Right cardiac atrium (tissue), 5 donors: ENCODE measurements around the gene LTBP4. TPM values are rescaled to one million over a fixed set of nuclear protein-coding genes. Genes with fewer than 3 reads are reported as not detected.

ENCODE experiments used
- ATAC-seq, 2 donors: fragments of 200-7000 bp; cut with Tn5 transposase; one replicate each; pipeline versions ENCODE4 v1.8.0 to v1.9.1; 2020; ENCODE audit warnings: moderate library complexity in 2 of 2, mild to moderate bottlenecking in 1 of 2
- DNase-seq, 3 donors: peaks; one replicate each; pipeline ENCODE4 v3.0.0-alpha.2; 2020
- H3K27ac ChIP-seq: one replicate; pipeline ENCODE4 v1.5.1; 2013; ENCODE audit warnings: mild to moderate bottlenecking, low read length, control low read depth, moderate library complexity
- H3K27me3 ChIP-seq: one replicate; pipeline ENCODE4 v1.6.1; 2013; ENCODE audit not compliant: control insufficient read depth, insufficient read depth
- H3K4me1 ChIP-seq: one replicate; pipeline ENCODE4 v1.6.1; 2013; ENCODE audit warnings: low read length; ENCODE audit not compliant: control insufficient read depth, insufficient read depth
- H3K4me3 ChIP-seq: one replicate; pipeline ENCODE4 v1.5.1; 2013; ENCODE audit warnings: low read length, control low read depth
- H3K9me3 ChIP-seq: one replicate; pipeline ENCODE4 v1.6.1; 2013; ENCODE audit warnings: low read length; ENCODE audit not compliant: control insufficient read depth
- WGBS: extraction: QIAGEN DNeasy Blood & Tissue Kit; methylation state at CpG from one replicate; pipeline ENCODE4 v1.1.7; 2013; 5-methylcytosine and 5-hydroxymethylcytosine counted together
- intact Hi-C, 4 donors: fragments of 100-400 bp; cut with DNase I; formaldehyde crosslinking; loops; one replicate each; pipeline versions ENCODE4 v1.11.0 to v1.14.0; 2022 to 2023
- polyA plus RNA-seq: library from polyadenylated mRNA; stranded (reverse); fragments of 200-250 nt; gene quantifications from one replicate; pipeline ENCODE4 v1.2.3, GENCODE V29; 2013
- total RNA-seq, 4 donors: library from RNA; stranded (reverse); fragmentation: NEBNext Ultra II Directional; extraction: Animal tissue kit (Norgen Biotek cat#: 25700); gene quantifications; one replicate each; pipeline ENCODE4 v1.2.1, GENCODE V29; 2021
- donor health status: healthy with polysubstance abuse.
- donor health status: DM: no; HTN: yes; CAD: no.
- donor health status: DM: no; HTN: no; CAD: no.
- donor health status: DM: no; HTN: yes; CAD: no; lungs with severe emphysema.
- donor health status: DM: yes; HTN: yes; CAD: no.

LTBP4 gene
- total and polyA plus RNA-seq, 5 donors: 216 to 473 (median 315) TPM

DNA sequence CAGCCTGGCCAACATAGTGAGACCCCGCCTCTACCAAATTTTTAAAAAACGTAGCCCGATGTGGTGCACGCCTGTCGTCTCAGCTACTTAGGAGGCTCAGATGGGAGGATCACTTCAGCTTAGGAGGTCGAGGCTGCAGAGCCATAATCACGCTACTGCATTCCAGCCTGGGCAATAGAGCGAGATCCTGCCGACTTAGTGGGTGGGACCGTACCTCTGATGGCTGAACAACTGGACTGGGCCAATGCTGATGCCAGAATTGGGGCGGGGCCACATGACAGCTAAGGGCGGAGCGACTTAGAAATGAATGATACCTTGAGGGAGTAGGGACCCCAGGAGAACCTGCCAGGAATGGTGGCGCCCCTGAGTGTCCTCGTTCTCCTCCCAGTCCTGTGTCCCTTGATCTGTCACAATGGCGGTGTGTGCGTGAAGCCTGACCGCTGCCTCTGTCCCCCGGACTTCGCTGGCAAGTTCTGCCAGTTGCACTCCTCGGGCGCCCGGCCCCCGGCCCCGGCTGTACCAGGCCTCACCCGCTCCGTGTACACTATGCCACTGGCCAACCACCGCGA lies 3.6 kb downstream of the LTBP4 start:
- intact Hi-C loops: loop anchor here in 1 of 4 donors (10.0 kb wide), 1 partner anchor 140 kb away; the partner anchor contains the start of genes BLVRB and SPTBN4
- Histone ChIP-seq H3K4me3 (no peak overlapping the region), H3K9me3 (no peaks in the 10 kb centered on the region), H3K27me3 (no peaks in the 10 kb centered on the region), H3K4me1 (peaks cover 6% of the 10 kb centered on the region), H3K27ac (no peak overlapping the region)
- DNase-seq (peak in 2 of 3 donors; percentile 78), ATAC-seq (no peak)
- 38% methylated on average over 29 of the region's 29 CpGs for WGBS

- 9% methylated on average over 71 of the region's 71 CpGs for WGBS
- Histone ChIP-seq H3K4me1 (peaks cover 6% of the 10 kb centered on the region), H3K27me3 (no peaks in the 10 kb centered on the region), H3K27ac (peak overlapping the region; percentile 19), H3K9me3 (no peaks in the 10 kb centered on the region), H3K4me3 (peak overlapping the region; percentile 21)
- intact Hi-C loops: loop anchor here in 1 of 4 donors (10.0 kb wide), 1 partner anchor 141 kb away; the partner anchor contains the start of genes BLVRB and SPTBN4
- peak; percentile 76 to 90 (median 89) for DNase-seq
- ATAC-seq: peak; percentile 3 to 8
Measured at GRCh38 chr19:40605216-40605971, 4.2 kb downstream of the LTBP4 start.

DNA sequence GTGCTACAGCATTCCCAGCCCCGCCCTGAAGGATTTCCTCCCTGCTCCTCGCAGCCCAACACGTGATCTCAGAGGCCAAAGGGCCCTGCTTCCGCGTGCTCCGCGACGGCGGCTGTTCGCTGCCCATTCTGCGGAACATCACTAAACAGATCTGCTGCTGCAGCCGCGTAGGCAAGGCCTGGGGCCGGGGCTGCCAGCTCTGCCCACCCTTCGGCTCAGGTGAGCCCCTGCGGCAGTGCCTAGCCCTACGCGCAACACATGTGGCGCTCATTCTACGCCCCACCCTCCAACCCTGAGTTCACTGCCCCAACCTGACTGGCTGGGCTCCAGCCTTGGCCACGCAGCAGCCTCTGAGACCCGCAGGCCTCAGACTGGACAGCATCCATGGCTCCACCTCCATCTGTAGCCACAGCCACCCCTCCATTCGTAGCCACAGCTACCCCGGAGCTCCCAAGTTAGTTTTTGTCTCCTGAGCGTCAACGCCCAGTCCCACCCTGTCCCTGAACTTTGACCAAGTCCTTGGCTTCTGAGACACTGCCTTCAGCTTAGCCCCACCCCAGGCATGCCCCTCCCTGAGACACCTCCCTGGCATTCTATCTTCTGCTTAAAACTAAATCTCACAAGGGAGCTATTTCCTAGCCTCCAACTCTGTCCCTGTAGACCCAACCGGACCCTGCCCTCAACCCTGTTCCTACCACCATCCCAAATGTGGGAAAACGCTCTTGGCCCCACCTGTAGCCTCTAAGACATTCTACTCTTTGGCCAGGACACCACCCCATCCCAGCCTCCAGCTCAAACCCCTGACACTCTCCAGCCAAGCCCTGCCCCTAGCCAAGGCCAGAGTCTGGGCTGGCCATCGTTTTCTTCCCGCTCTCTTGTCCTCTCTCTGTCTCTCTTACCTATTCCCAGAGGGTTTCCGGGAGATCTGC lies 6.4 kb downstream of the LTBP4 start:
- 55% methylated on average over 31 of the region's 31 CpGs for WGBS
- H3K4me1 ChIP-seq: peaks cover 2% of the 10 kb centered on the region
- intact Hi-C loops: loop anchor here in 1 of 4 donors (10.0 kb wide), 1 partner anchor 143 kb away; the partner anchor contains the start of genes BLVRB and SPTBN4
- H3K27me3 ChIP-seq: no peaks in the 10 kb centered on the region
- H3K27ac ChIP-seq: no peak overlapping the region
- DNase-seq: peak in 2 of 3 donors; percentile 77 to 81
- H3K9me3 ChIP-seq: no peaks in the 10 kb centered on the region
- H3K4me3 ChIP-seq: no peak overlapping the region
- no peak for ATAC-seq

DNA sequence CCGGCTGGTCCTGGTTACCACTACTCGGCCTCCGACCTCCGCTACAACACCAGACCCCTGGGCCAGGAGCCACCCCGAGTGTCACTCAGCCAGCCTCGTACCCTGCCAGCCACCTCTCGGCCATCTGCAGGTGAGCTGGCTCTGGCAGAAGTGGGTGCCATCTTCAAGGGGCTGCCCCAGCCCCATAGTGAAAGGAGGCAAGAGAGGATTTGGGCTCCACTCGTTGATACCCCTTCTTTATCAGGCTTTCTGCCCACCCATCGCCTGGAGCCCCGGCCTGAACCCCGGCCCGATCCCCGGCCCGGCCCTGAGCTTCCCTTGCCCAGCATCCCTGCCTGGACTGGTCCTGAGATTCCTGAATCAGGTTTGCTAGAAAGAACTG lies 7.1 kb downstream of the LTBP4 start:
- WGBS: 84% methylated on average over 14 of the region's 14 CpGs
- Histone ChIP-seq H3K4me1 (peaks cover 2% of the 10 kb centered on the region), H3K27ac (no peak overlapping the region), H3K4me3 (no peak overlapping the region), H3K9me3 (no peaks in the 10 kb centered on the region), H3K27me3 (no peaks in the 10 kb centered on the region)
- intact Hi-C loops: loop anchor here in 1 of 4 donors (10.0 kb wide), 1 partner anchor 143 kb away; the partner anchor contains the start of genes BLVRB and SPTBN4
- DNase-seq (peak in 1 of 3 donors; percentile 62), ATAC-seq (no peak)

DNA sequence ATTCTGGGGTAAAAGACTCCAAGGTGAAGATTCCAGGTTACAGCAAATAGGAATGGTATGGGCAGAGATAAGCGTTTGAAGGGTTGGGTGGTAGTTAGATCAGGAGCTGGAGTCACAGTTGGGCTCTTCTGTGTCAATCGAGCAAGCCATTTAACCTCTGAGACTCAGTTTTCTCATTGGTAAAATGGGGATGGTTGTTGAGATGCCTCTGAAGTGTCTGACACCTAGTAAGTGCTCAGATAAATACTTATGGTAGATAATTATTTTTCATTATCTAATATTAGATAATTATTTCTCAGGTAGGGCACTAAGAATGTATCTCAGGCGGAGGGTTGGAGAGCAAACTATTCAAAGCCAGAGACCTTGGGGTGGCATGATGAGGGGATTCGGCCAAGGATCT lies 7.8 kb downstream of the LTBP4 start:
- peaks cover 2% of the 10 kb centered on the region for H3K4me1 ChIP-seq
- 79% methylated on average over 4 of the region's 4 CpGs for WGBS
- intact Hi-C loops: loop anchor here in 1 of 4 donors (10.0 kb wide), 1 partner anchor 144 kb away; the partner anchor contains the start of genes BLVRB and SPTBN4
- no peak overlapping the region for H3K27ac ChIP-seq
- H3K9me3 ChIP-seq: no peaks in the 10 kb centered on the region
- H3K27me3 ChIP-seq: no peaks in the 10 kb centered on the region
- DNase-seq: peak in 1 of 3 donors; percentile 6
- no peak for ATAC-seq
- H3K4me3 ChIP-seq: no peak overlapping the region

- Histone ChIP-seq H3K9me3 (no peaks in the 10 kb centered on the region), H3K4me3 (peak overlapping the region; percentile 11), H3K4me1 (peaks cover 2% of the 10 kb centered on the region), H3K27ac (peak overlapping the region; percentile 54), H3K27me3 (no peaks in the 10 kb centered on the region)
- peak; percentile 64 to 68 for ATAC-seq
- DNase-seq: peak; percentile 91 to 96 (median 95)
- 22% methylated on average over 50 of the region's 50 CpGs for WGBS
- intact Hi-C loops: loop anchor here in 1 of 4 donors (10.0 kb wide), 1 partner anchor 145 kb away; the partner anchor contains the start of genes BLVRB and SPTBN4
Measured at GRCh38 chr19:40609561-40610395, 8.6 kb downstream of the LTBP4 start.

DNA sequence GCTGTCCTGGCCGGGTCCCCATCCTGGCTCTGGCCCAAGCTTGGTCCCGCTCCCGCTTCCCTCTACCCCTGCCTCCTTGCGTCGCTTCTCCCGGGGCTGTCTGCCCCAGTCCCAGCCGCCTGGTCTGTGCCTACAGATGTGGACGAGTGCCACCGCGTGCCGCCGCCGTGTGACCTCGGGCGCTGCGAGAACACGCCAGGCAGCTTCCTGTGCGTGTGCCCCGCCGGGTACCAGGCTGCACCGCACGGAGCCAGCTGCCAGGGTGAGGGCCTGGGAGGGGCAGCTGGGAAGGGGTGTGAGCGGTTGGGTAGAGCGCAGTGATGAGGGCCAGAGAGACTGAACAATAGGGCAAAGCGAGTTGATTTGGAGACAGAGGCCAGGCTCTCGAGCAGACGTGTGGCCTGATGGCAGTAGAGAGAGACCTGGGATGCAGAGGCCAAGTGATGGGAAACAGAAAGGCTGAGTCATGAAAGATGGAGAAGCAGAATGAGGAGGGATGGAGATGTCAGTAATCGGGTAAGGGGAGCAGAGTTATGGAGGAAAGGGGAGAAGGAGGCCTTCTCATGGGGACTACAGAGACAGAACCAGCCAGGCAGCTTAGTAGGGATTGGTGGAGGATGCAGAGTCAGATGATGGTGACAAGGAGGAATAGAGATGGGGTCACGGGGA lies 9.4 kb downstream of the LTBP4 start:
- intact Hi-C loops: no loop called here
- ATAC-seq (peak in 1 of 2 donors; percentile 1), DNase-seq (peak; percentile 58 to 86 (median 83))
- H3K27ac ChIP-seq: peak overlapping the region; percentile 54
- peaks cover 2% of the 10 kb centered on the region for H3K4me1 ChIP-seq
- H3K4me3 ChIP-seq: no peak overlapping the region
- H3K27me3 ChIP-seq: no peaks in the 10 kb centered on the region
- WGBS: 39% methylated on average over 29 of the region's 29 CpGs
- no peaks in the 10 kb centered on the region for H3K9me3 ChIP-seq

DNA sequence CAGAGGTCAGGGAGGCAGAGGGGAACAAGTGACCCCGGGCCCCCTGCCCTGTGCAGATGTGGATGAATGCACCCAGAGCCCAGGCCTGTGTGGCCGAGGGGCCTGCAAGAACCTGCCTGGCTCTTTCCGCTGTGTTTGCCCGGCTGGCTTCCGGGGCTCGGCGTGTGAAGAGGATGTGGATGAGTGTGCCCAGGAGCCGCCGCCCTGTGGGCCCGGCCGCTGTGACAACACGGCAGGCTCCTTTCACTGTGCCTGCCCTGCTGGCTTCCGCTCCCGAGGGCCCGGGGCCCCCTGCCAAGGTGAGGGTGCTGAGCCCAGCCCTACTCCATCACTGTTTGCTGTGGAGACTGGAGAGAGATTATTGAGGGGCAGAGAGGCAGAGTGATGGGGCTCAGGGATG lies 9.9 kb downstream of the LTBP4 start:
- ATAC-seq (no peak), DNase-seq (peak in 1 of 3 donors; percentile 60)
- no peak overlapping the region for H3K4me3 ChIP-seq
- no peak overlapping the region for H3K27ac ChIP-seq
- intact Hi-C loops: no loop called here
- no peaks in the 10 kb centered on the region for H3K9me3 ChIP-seq
- WGBS: 88% methylated on average over 15 of the region's 15 CpGs
- peaks cover 2% of the 10 kb centered on the region for H3K4me1 ChIP-seq
- no peaks in the 10 kb centered on the region for H3K27me3 ChIP-seq

DNA sequence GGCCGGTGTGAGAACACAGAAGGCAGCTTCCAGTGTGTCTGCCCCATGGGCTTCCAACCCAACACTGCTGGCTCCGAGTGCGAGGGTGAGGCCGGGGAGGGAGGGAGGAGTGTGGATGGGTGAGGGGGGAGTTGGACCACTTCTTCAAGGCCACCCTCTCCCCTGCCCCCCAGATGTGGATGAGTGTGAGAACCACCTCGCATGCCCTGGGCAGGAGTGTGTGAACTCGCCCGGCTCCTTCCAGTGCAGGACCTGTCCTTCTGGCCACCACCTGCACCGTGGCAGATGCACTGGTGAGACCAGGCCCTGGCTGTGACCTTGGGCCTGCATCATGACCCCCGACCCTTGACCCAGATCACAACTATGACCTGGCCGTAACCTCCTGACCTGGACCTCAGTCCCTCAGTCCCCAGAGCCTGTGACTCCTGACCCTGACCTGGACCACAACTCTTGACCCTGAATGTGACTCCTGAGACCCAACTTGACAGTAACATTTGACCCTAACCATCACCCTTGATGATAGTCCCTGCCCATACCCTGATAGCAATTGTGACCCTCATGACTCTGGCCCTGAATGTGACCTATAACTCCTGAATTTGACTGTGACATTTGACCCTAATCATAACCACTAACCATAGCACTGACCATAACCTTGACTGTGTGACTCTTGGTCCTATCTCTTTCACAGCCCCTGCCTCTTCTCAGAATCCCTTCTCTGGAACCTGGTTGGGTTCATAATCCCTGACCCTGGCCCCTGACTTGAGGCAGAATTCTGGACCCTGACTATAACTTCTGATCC lies 10.9 kb downstream of the LTBP4 start:
- Histone ChIP-seq H3K27ac (no peak overlapping the region), H3K9me3 (no peaks in the 10 kb centered on the region), H3K4me1 (peaks cover 2% of the 10 kb centered on the region), H3K4me3 (no peak overlapping the region), H3K27me3 (no peaks in the 10 kb centered on the region)
- ATAC-seq (no peak), DNase-seq (peak in 1 of 3 donors; percentile 55)
- intact Hi-C loops: no loop called here
- 93% methylated on average over 10 of the region's 10 CpGs for WGBS
